HG03442 (cell line): ENCODE data around the gene ASTN2.
A peak's percentile ranks its signal among the peaks of the same experiment; 100 is the strongest.

Experiments
- ATAC-seq: cut with Tn5 transposase; IDR thresholded peaks from one replicate; pipeline ENCODE4 v1.9.1; 2021; ENCODE audit warnings: mild to moderate bottlenecking, moderate library complexity; ENCODE audit not compliant: unreplicated experiment

The ASTN2 gene

GRCh38 chr9:116774421-116775180, 640.3 kb downstream of the ASTN2 start:
- ATAC-seq = no peak

- no peak for ATAC-seq
Measured at GRCh38 chr9:116767219-116767618, 647.6 kb downstream of the ASTN2 start.

- ATAC-seq = no peak
Measured at GRCh38 chr9:116765011-116765410, 649.8 kb downstream of the ASTN2 start.

- no peak for ATAC-seq
Measured at GRCh38 chr9:116763770-116764169, 651.1 kb downstream of the ASTN2 start.

GRCh38 chr9:116760636-116761035, 654.2 kb downstream of the ASTN2 start:
- no peak for ATAC-seq

- no peak for ATAC-seq
Measured at GRCh38 chr9:116757030-116757429, 657.8 kb downstream of the ASTN2 start.

GRCh38 chr9:116753389-116753788, 661.5 kb downstream of the ASTN2 start:
- ATAC-seq = no peak

- no peak for ATAC-seq
Measured at GRCh38 chr9:116750510-116750909, 664.3 kb downstream of the ASTN2 start.

GRCh38 chr9:116749772-116750171, 665.1 kb downstream of the ASTN2 start:
- no peak for ATAC-seq

GRCh38 chr9:116749176-116749575, 665.7 kb downstream of the ASTN2 start:
- no peak for ATAC-seq

- no peak for ATAC-seq
Measured at GRCh38 chr9:116741742-116742141, 673.1 kb downstream of the ASTN2 start.

GRCh38 chr9:116741086-116741740, 673.6 kb downstream of the ASTN2 start:
- ATAC-seq = no peak

- peak; percentile 69 for ATAC-seq
Measured at GRCh38 chr9:116737152-116737546, 677.7 kb downstream of the ASTN2 start.

- no peak for ATAC-seq
Measured at GRCh38 chr9:116736399-116737151, 678.3 kb downstream of the ASTN2 start.

- ATAC-seq = no peak
Measured at GRCh38 chr9:116733010-116733641, 681.7 kb downstream of the ASTN2 start.

GRCh38 chr9:116726602-116727001, 688.3 kb downstream of the ASTN2 start:
- ATAC-seq = no peak

GRCh38 chr9:116724123-116724522, 690.7 kb downstream of the ASTN2 start:
- no peak for ATAC-seq

GRCh38 chr9:116721944-116722343, 692.9 kb downstream of the ASTN2 start:
- no peak for ATAC-seq

GRCh38 chr9:116721411-116721810, 693.4 kb downstream of the ASTN2 start:
- ATAC-seq = no peak

GRCh38 chr9:116720111-116720510, 694.7 kb downstream of the ASTN2 start:
- ATAC-seq = no peak

GRCh38 chr9:116718111-116718510, 696.7 kb downstream of the ASTN2 start:
- ATAC-seq = no peak
